ENCODE results near the gene ACTN4. TPM values are rescaled to one million over a fixed set of nuclear protein-coding genes. Genes with fewer than 3 reads are reported as not detected.
"Not testable (repeated sequence)": the region's sequence is repeated elsewhere in the genome, so short reads cannot be mapped to it uniquely, and the experiment has no call there.

Gene ACTN4
- total RNA-seq (2014; rRNA removed; shearing (Covaris generic)) (86.8 and 96.9 TPM in 2 replicates), total RNA-seq (2022) (147 and 178 TPM in 2 replicates), Bru-seq, nascent RNA (percentile 66 among the genes with signal in this experiment), BruChase-seq, experiment 1, labeled RNA remaining after a 6-hour chase (percentile 82 among the genes with signal in this experiment), BruChase-seq, experiment 2, labeled RNA remaining after a 2-hour chase (percentile 71 among the genes with signal in this experiment)
- long read RNA-seq, partial matches to known transcripts: 9 of 11 reads
- long read RNA-seq, other reads (novel, unspliced or antisense): 2 of 11 reads

GRCh38 chr19:38647368-38647965 lies at the start of gene ACTN4:
TSS of gene ACTN4 (plus strand) at chr19:38647649. CDS start at chr19:38647746, 97 bp downstream.
- Histone ChIP-seq H3K36me3 (ENCODE audit: insufficient read depth, low read length) (peaks cover 3% of the 10 kb centered on the region; the same call in 1 of the 2 replicates), H3K27ac (ENCODE audit: low read depth, low read length, poor library complexity, severe bottlenecking) (peak within 1 kb of the TSS; percentile 35), H3K4me1 (ENCODE audit: insufficient read depth, low read length, poor library complexity, severe bottlenecking) (peaks cover 18% of the 10 kb centered on the region), H3K9me2 (ENCODE audit: insufficient read depth, low read length) (no peaks in the 10 kb centered on the region), H3K4me3 (ENCODE audit: low read depth, low read length, poor library complexity, severe bottlenecking) (peak within 1 kb of the TSS; percentile 99), H3K9me3 (ENCODE audit: low read length) (no peaks in the 10 kb centered on the region), H4K20me1 (ENCODE audit: insufficient read depth, low read length) (peaks cover 20% of the 10 kb centered on the region), H3K4me2 (ENCODE audit: low read length) (peak within 1 kb of the TSS; percentile 95), H2AFZ (ENCODE audit: low read length) (peak within 1 kb of the TSS; percentile 58), H3K79me2 (ENCODE audit: insufficient read depth, low read depth, low read length) (peaks cover 46% of the 10 kb centered on the region)
- DNase-seq (ENCODE audit: low spot score): peak; percentile 97
- BruUV-seq (replicated peaks): no TSS peak
- TF ChIP-seq CTCF (conservative IDR thresholded peaks at IDR 0.05; ENCODE audit: low read length) (no peak), EZH2phosphoT487 (IDR thresholded peaks at IDR 0.05; ENCODE audit: borderline replicate concordance, low read depth, low read length) (no peak)
- intact Hi-C loops (cut with micrococcal nuclease; ENCODE audit: unreplicated experiment): no loop called here
- CTCF ChIA-PET (ENCODE audit: unreplicated experiment): interaction anchor here (0.6 to 1.2 kb wide), 4 partner anchors 9 to 222 kb away, joined by 3 read pairs; no protein-coding TSS in a partner anchor
- POLR2A ChIA-PET: interaction anchor here (0.6 to 1.5 kb wide), 8 partner anchors 10 to 395 kb away, joined by 3 to 13 read pairs (median 4); partner anchors contain the start of genes EIF3K and MAP4K1

GRCh38 chr19:38599722-38600121 lies 47.7 kb upstream of the ACTN4 start:
- H3K36me3 ChIP-seq (ENCODE audit: insufficient read depth, low read length): peaks cover 68% of the 10 kb centered on the region
- H4K20me1 ChIP-seq (ENCODE audit: insufficient read depth, low read length): no peaks in the 10 kb centered on the region
- intact Hi-C loops (cut with micrococcal nuclease; ENCODE audit: unreplicated experiment): no loop called here
- no peaks in the 10 kb centered on the region for H3K79me2 ChIP-seq (ENCODE audit: insufficient read depth, low read depth, low read length)
- H2AFZ ChIP-seq (ENCODE audit: low read length): no peak overlapping the region
- TF ChIP-seq CTCF (conservative IDR thresholded peaks at IDR 0.05; ENCODE audit: low read length): no peak
- TF ChIP-seq EZH2phosphoT487 (IDR thresholded peaks at IDR 0.05; ENCODE audit: borderline replicate concordance, low read depth, low read length): no peak
- ChIA-PET CTCF (ENCODE audit: unreplicated experiment) (interaction anchor here (0.6 kb wide), 1 partner anchor 458 kb away, joined by 3 read pairs; no protein-coding TSS in a partner anchor), POLR2A (no interaction called here)
- no peak for DNase-seq (ENCODE audit: low spot score)
- no peak overlapping the region for H3K4me2 ChIP-seq (ENCODE audit: low read length)
- BruUV-seq (replicated peaks): no TSS peak
- H3K4me3 ChIP-seq (ENCODE audit: low read depth, low read length, poor library complexity, severe bottlenecking): no peak overlapping the region
- no peaks in the 10 kb centered on the region for H3K9me2 ChIP-seq (ENCODE audit: insufficient read depth, low read length)
- H3K27ac ChIP-seq (ENCODE audit: low read depth, low read length, poor library complexity, severe bottlenecking): no peak overlapping the region
- no peaks in the 10 kb centered on the region for H3K9me3 ChIP-seq (ENCODE audit: low read length)
- H3K4me1 ChIP-seq (ENCODE audit: insufficient read depth, low read length, poor library complexity, severe bottlenecking): no peaks in the 10 kb centered on the region

DNA sequence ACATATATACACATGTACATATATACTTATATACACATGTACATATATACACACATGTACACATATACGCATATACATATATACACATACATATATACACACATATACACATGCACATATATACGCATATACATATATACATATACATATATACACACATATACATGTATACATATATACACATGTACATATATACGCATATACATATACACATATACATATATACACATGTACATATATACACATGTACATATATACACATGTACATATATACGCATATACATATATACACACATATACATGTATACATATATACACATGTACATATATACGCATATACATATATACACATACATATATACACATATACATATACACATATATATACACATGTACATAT lies 44.6 kb upstream of the ACTN4 start:
- intact Hi-C loops (cut with micrococcal nuclease; ENCODE audit: unreplicated experiment); CTCF ChIA-PET (ENCODE audit: unreplicated experiment); H4K20me1 ChIP-seq (ENCODE audit: insufficient read depth, low read length); H3K9me2 ChIP-seq (ENCODE audit: insufficient read depth, low read length); H3K4me1 ChIP-seq (ENCODE audit: insufficient read depth, low read length, poor library complexity, severe bottlenecking); H3K27ac ChIP-seq (ENCODE audit: low read depth, low read length, poor library complexity, severe bottlenecking); POLR2A ChIA-PET; H3K4me2 ChIP-seq (ENCODE audit: low read length); H3K4me3 ChIP-seq (ENCODE audit: low read depth, low read length, poor library complexity, severe bottlenecking); DNase-seq (ENCODE audit: low spot score); H3K9me3 ChIP-seq (ENCODE audit: low read length); H2AFZ ChIP-seq (ENCODE audit: low read length); BruUV-seq (replicated peaks); H3K79me2 ChIP-seq (ENCODE audit: insufficient read depth, low read depth, low read length): not testable (repeated sequence)
- H3K36me3 ChIP-seq (ENCODE audit: insufficient read depth, low read length): peaks cover 74% of the 10 kb centered on the region
